Measurements from ENCODE around the gene HEPN1. TPM values are rescaled to one million over a fixed set of nuclear protein-coding genes. Genes with fewer than 3 reads are reported as not detected.

HEPN1 gene
- total and polyA plus RNA-seq, 2 of the 4 experiments (the other 2 are of a cell fraction): not detected

DNA sequence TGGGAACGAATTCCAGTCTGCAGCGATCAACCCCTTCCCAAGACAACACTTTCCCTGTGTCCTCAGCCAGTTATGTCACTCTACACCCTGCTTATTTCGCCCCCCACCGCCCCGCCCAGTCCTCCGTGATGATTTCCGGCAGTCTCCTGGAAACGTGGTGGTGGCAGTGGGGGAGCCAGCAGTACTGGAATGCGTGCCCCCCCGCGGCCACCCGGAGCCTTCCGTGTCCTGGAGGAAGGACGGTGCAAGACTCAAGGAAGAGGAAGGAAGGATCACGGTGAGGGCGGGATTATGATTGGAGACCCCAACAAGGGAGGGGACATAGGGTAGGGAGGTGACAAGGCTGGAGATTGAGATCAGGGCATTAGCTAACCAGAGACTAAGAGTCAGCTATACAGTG, 49.7 kb upstream of the HEPN1 start:
- no peak overlapping the region for H3K9ac ChIP-seq (ENCODE audit: low read depth, low read length)
- peaks cover 2% of the 10 kb centered on the region for H3K4me1 ChIP-seq (ENCODE audit: control insufficient read depth, insufficient read depth, low read length)
- DNase-seq: no peak
- H4K20me1 ChIP-seq (ENCODE audit: insufficient read depth, low read length): 0 out of 2 replicates have a peak, but pooled peaks cover 4% of the 10 kb centered on the region
- no peak overlapping the region for H3K4ac ChIP-seq (ENCODE audit: low read depth, low read length)
- H3K36me3 ChIP-seq (ENCODE audit: control insufficient read depth, insufficient read depth, low read length): no peaks in the 10 kb centered on the region
- H3K9me1 ChIP-seq (ENCODE audit: insufficient read depth, low read length): no peaks in the 10 kb centered on the region; the same call in 1 of the 2 replicates
- no peak overlapping the region for H4K8ac ChIP-seq (ENCODE audit: low read depth in 2 of 2, low read length in 2 of 2)
- no peak overlapping the region for H2AK9ac ChIP-seq (replicated peaks; ENCODE audit: low read depth, low read length, poor library complexity)
- no peak overlapping the region for H3K14ac ChIP-seq (replicated peaks; ENCODE audit: low read depth, low read length)
- ATAC-seq (ENCODE audit: low read depth): no peak
- in situ Hi-C loops (cut with MboI; ENCODE audit: low sequenced_read_pairs) (no loop called here), dilution Hi-C loops (cut with HindIII; ENCODE audit: low sequenced_read_pairs, unreplicated experiment) (no loop called here), intact Hi-C loops (cut with micrococcal nuclease) (loop anchor here (10.0 kb wide), 2 partner anchors 465 to 795 kb away; no protein-coding TSS in a partner anchor)
- no peak overlapping the region for H3K4me2 ChIP-seq (ENCODE audit: low read depth, low read length)
- no peaks in the 10 kb centered on the region; the same call in 1 of the 2 replicates for H3K9me3 ChIP-seq (ENCODE audit: control insufficient read depth, insufficient read depth, low read length)
- no peak overlapping the region for H4K5ac ChIP-seq (ENCODE audit: low read depth, low read length)
- H3K18ac ChIP-seq (ENCODE audit: low read depth, low read length): no peak overlapping the region
- no peak overlapping the region for H2BK20ac ChIP-seq (ENCODE audit: low read depth, low read length)
- no TSS peak for BruUV-seq (replicated peaks)
- H3K79me1 ChIP-seq (ENCODE audit: low read depth in 1 of 2, low read length in 2 of 2): no peaks in the 10 kb centered on the region
- no peak overlapping the region for H3K23ac ChIP-seq (ENCODE audit: low read depth, low read length)
- POLR2A ChIA-PET (ENCODE audit: unreplicated experiment): no interaction called here
- no peak overlapping the region for H2AFZ ChIP-seq (replicated peaks; ENCODE audit: low read length, poor library complexity)
- no peak overlapping the region for H2BK5ac ChIP-seq (ENCODE audit: low read depth, low read length, poor library complexity, severe bottlenecking)
- WGBS, 2 experiments (ENCODE audit: extremely low coverage in 2 of 2, insufficient read length in 1 of 2): 0% methylated on average over 6 of the region's 16 CpGs; no CpG with 5 or more reads in 1 of the 2 experiments
- TF ChIP-seq MXI1 (IDR thresholded peaks at IDR 0.05; ENCODE audit: borderline replicate concordance, low read depth, low read length): no peak
- TF ChIP-seq, protein P1, sequence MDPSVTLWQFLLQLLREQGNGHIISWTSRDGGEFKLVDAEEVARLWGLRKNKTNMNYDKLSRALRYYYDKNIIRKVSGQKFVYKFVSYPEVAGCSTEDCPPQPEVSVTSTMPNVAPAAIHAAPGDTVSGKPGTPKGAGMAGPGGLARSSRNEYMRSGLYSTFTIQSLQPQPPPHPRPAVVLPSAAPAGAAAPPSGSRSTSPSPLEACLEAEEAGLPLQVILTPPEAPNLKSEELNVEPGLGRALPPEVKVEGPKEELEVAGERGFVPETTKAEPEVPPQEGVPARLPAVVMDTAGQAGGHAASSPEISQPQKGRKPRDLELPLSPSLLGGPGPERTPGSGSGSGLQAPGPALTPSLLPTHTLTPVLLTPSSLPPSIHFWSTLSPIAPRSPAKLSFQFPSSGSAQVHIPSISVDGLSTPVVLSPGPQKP (IDR thresholded peaks at IDR 0.05; ENCODE audit: borderline replicate concordance, low read depth, low read length): no peak
- TF ChIP-seq, protein P2, sequence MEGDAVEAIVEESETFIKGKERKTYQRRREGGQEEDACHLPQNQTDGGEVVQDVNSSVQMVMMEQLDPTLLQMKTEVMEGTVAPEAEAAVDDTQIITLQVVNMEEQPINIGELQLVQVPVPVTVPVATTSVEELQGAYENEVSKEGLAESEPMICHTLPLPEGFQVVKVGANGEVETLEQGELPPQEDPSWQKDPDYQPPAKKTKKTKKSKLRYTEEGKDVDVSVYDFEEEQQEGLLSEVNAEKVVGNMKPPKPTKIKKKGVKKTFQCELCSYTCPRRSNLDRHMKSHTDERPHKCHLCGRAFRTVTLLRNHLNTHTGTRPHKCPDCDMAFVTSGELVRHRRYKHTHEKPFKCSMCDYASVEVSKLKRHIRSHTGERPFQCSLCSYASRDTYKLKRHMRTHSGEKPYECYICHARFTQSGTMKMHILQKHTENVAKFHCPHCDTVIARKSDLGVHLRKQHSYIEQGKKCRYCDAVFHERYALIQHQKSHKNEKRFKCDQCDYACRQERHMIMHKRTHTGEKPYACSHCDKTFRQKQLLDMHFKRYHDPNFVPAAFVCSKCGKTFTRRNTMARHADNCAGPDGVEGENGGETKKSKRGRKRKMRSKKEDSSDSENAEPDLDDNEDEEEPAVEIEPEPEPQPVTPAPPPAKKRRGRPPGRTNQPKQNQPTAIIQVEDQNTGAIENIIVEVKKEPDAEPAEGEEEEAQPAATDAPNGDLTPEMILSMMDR (conservative IDR thresholded peaks at IDR 0.05; ENCODE audit: low read depth, low read length): no peak
- TF ChIP-seq CHD1 (IDR thresholded peaks at IDR 0.05; ENCODE audit: low read depth, low read length): no peak
- no peak for TF ChIP-seq POLR2A (IDR thresholded peaks at IDR 0.05; ENCODE audit: low read depth, low read length)
- no peak for TF ChIP-seq MAFK (IDR thresholded peaks at IDR 0.05; ENCODE audit: low read depth, low read length)
- no peak for TF ChIP-seq MAZ (IDR thresholded peaks at IDR 0.05; ENCODE audit: borderline replicate concordance, low read depth, low read length)
- TF ChIP-seq RAD21 (IDR thresholded peaks at IDR 0.05; ENCODE audit: low read length): no peak
- no peak for TF ChIP-seq RFX5 (IDR thresholded peaks at IDR 0.05; ENCODE audit: low read depth, low read length)
- no peak for TF ChIP-seq CEBPB (IDR thresholded peaks at IDR 0.05; ENCODE audit: low read depth, low read length)
- TF ChIP-seq NFE2L2 (IDR thresholded peaks at IDR 0.05; ENCODE audit: low read depth, low read length): no peak
- no peak for TF ChIP-seq FOS (IDR thresholded peaks at IDR 0.05; ENCODE audit: low read depth, low read length)
- no peak for TF ChIP-seq SMC3 (IDR thresholded peaks at IDR 0.05; ENCODE audit: low read depth, low read length)
- TF ChIP-seq, protein P3, sequence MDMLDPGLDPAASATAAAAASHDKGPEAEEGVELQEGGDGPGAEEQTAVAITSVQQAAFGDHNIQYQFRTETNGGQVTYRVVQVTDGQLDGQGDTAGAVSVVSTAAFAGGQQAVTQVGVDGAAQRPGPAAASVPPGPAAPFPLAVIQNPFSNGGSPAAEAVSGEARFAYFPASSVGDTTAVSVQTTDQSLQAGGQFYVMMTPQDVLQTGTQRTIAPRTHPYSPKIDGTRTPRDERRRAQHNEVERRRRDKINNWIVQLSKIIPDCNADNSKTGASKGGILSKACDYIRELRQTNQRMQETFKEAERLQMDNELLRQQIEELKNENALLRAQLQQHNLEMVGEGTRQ (IDR thresholded peaks at IDR 0.05; ENCODE audit: low read depth, low read length): no peak
- H4K91ac ChIP-seq (ENCODE audit: insufficient read depth, low read depth, low read length): no peak overlapping the region
- no peak overlapping the region for H3K27ac ChIP-seq (ENCODE audit: insufficient read depth, low read length)
- H2AK5ac ChIP-seq (ENCODE audit: low read depth, low read length): no peak overlapping the region
- H3K27me3 ChIP-seq (ENCODE audit: control insufficient read depth, insufficient read depth, low read length): peaks cover 88% of the 10 kb centered on the region
- CTCF ChIA-PET: no interaction called here
- H2BK15ac ChIP-seq (ENCODE audit: low read depth, low read length): no peak overlapping the region
- no peak overlapping the region for H2BK120ac ChIP-seq (ENCODE audit: low read depth, low read length)
- H3K4me3 ChIP-seq (ENCODE audit: insufficient read depth, low read depth, low read length): no peak overlapping the region
- H3K56ac ChIP-seq (ENCODE audit: extremely low read depth, insufficient read depth, low read length): no peak overlapping the region

Data from IMR-90 (cell line).